Keratinocyte (primary cell): ENCODE data around the gene BMPR1B. TPM values are rescaled to one million over a fixed set of nuclear protein-coding genes. Genes with fewer than 3 reads are reported as not detected.
A peak's percentile ranks its signal among the peaks of the same experiment; 100 is the strongest.

Source experiments
- DNase-seq: peaks from one replicate; pipeline ENCODE4 v3.0.0-alpha.2; 2011; ENCODE audit warnings: low read depth, missing footprints, low spot score
- FAIRE-seq: peaks from 2 replicates; lab custom pipeline; 2011; peaks lifted over from hg19 to GRCh38; lab: Jason Lieb, UNC
- H2AFZ ChIP-seq: 2 replicates; pipeline ENCODE4 v1.6.0; 2012; ENCODE audit warnings: low read length, control low read depth, inconsistent platforms; ENCODE audit not compliant: control insufficient read depth
- H3K27ac ChIP-seq: 2 replicates; pipeline ENCODE4 v1.5.1; 2011; ENCODE audit warnings: low read length; ENCODE audit not compliant: control insufficient read depth, insufficient read depth
- H3K27me3 ChIP-seq: 3 replicates; pipeline ENCODE4 v1.6.0; 2011; ENCODE audit warnings: low read length; ENCODE audit not compliant: control insufficient read depth, insufficient read depth; ENCODE audit errors: extremely low read depth
- H3K36me3 ChIP-seq, 2 experiments: 2 replicates in 1 of 2; 3 replicates in 1 of 2; pipeline ENCODE4 v1.5.1; 2011; ENCODE audit warnings: low read length in 2 of 2, mild to moderate bottlenecking in 1 of 2; ENCODE audit not compliant: control insufficient read depth in 2 of 2, insufficient read depth in 2 of 2; ENCODE audit errors: extremely low read depth in 1 of 2
- H3K4me1 ChIP-seq: 3 replicates; pipeline ENCODE4 v1.5.1; 2011; ENCODE audit warnings: low read length; ENCODE audit not compliant: control insufficient read depth, insufficient read depth; ENCODE audit errors: extremely low read depth
- H3K4me2 ChIP-seq: 3 replicates; pipeline ENCODE4 v1.6.0; 2011; ENCODE audit warnings: low read depth, low read length; ENCODE audit not compliant: control insufficient read depth, insufficient read depth; ENCODE audit errors: extremely low read depth
- H3K4me3 ChIP-seq, 3 experiments: fragments of 200-600 bp in 1 of 3; sonication (generic) in 1 of 3; 2 replicates in 2 of 3; 3 replicates in 1 of 3; pipeline ENCODE4 v1.5.1; 2011 to 2016; ENCODE audit warnings: low read length in 3 of 3, mild to moderate bottlenecking in 3 of 3, control low read depth in 2 of 3, inconsistent platforms in 1 of 3, low read depth in 1 of 3, mixed read lengths in 1 of 3, mixed run types in 1 of 3, moderate library complexity in 1 of 3; ENCODE audit not compliant: control insufficient read depth in 2 of 3, insufficient read depth in 2 of 3; ENCODE audit errors: extremely low read depth in 1 of 3
- H3K79me2 ChIP-seq: 2 replicates; pipeline ENCODE4 v1.6.0; 2012; ENCODE audit warnings: low read length; ENCODE audit not compliant: control insufficient read depth, insufficient read depth
- H3K9ac ChIP-seq: 3 replicates; pipeline ENCODE4 v1.6.0; 2011; ENCODE audit warnings: low read length; ENCODE audit not compliant: control insufficient read depth, insufficient read depth; ENCODE audit errors: extremely low read depth
- H3K9me1 ChIP-seq: 3 replicates; pipeline ENCODE4 v1.6.0; 2011; ENCODE audit warnings: low read length; ENCODE audit not compliant: control insufficient read depth, insufficient read depth; ENCODE audit errors: extremely low read depth
- H3K9me3 ChIP-seq: 2 replicates; pipeline ENCODE4 v1.5.1; 2012; ENCODE audit warnings: low read depth, low read length; ENCODE audit not compliant: control insufficient read depth
- H4K20me1 ChIP-seq: 3 replicates; pipeline ENCODE4 v1.6.0; 2011; ENCODE audit warnings: low read length; ENCODE audit not compliant: control insufficient read depth, insufficient read depth; ENCODE audit errors: extremely low read depth
- CTCF ChIP-seq, 3 experiments: IDR thresholded peaks in 1 of 3; conservative IDR thresholded peaks in 1 of 3; optimal IDR thresholded peaks in 1 of 3; 2 replicates in 2 of 3; 3 replicates in 1 of 3; pipeline versions ENCODE3 to v1.5.1; 2011; ENCODE audit warnings: low read length in 3 of 3, mild to moderate bottlenecking in 3 of 3, moderate library complexity in 2 of 3, control low read depth in 1 of 3, inconsistent platforms in 1 of 3; ENCODE audit not compliant: insufficient read depth in 2 of 3; ENCODE audit errors: extremely low read depth in 1 of 3
- EZH2 ChIP-seq: IDR thresholded peaks from one replicate; pipeline ENCODE4 v1.6.1; 2012; ENCODE audit warnings: inconsistent platforms, mild to moderate bottlenecking, low read length, moderate library complexity
- dilution Hi-C: fragments of 300-500 bp; cut with MboI; formaldehyde crosslinking; loops from one replicate; pipeline ENCODE4 v1.7.0; 2020; ENCODE audit warnings: low sequenced_read_pairs; ENCODE audit not compliant: extremely low pct_ligation_motif_present
- polyA plus RNA-seq, 5 experiments: library from polyadenylated mRNA; depleted of rRNA in 3 of 5; stranded (reverse) in 3 of 5; stranded (forward) in 1 of 5; unstranded in 1 of 5; fragments of >200 nt; gene quantifications; 1 replicate in 1 of 5; 2 replicates in 3 of 5; 3 replicates in 1 of 5; pipeline versions ENCODE4 v1.2.1 to v1.2.3, GENCODE V29; 2011 to 2012; ENCODE audit warnings: missing spikeins in 2 of 5, low read depth in 1 of 5, low replicate concordance in 1 of 5

The BMPR1B gene
- polyA plus RNA-seq, 1 donor (not counting 4 experiments of a cell fraction or from before 2014, with no cell fraction given), result 0.89 TPM

DNA sequence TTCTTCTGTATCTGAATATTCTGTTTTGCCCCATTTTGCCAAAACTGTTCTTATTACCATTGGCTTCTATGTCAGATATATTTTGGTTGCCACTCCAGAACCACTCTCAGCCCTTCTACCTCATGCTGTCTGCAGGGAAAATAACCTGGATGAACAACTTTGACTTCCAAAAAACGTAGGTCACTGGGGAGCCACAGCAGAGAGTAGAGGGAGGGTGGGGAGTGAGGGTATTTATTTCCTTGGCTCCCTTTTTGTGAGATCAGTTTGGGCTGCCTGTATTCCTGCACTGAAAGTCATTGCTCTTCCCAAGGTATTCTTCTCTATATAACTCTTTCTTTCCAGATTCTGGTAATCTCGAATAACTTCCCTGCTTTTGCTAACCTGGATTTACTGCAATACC lies 6.3 kb downstream of the BMPR1B start:
- FAIRE-seq, result no peak
- no peaks in the 10 kb centered on the region for H3K9me3 ChIP-seq
- no peaks in the 10 kb centered on the region for H3K79me2 ChIP-seq
- no peak overlapping the region for H2AFZ ChIP-seq
- H3K9ac ChIP-seq, result no peak overlapping the region
- no peaks in the 10 kb centered on the region for H4K20me1 ChIP-seq
- DNase-seq, result no peak
- no peaks in the 10 kb centered on the region for H3K9me1 ChIP-seq
- no peaks in the 10 kb centered on the region for H3K36me3 ChIP-seq
- no peak overlapping the region for H3K4me3 ChIP-seq
- dilution Hi-C loops, result loop anchor here (25.0 kb wide), 1 partner anchor 348 kb away; no protein-coding TSS in a partner anchor
- peaks cover 26% of the 10 kb centered on the region for H3K4me1 ChIP-seq
- TF ChIP-seq EZH2 (no peak), CTCF (optimal IDR thresholded peaks at IDR 0.05 in 1 of 3, IDR thresholded peaks at IDR 0.05 in 1 of 3, conservative IDR thresholded peaks at IDR 0.05 in 1 of 3; ENCODE audit: extremely low read depth in 1 of 3, insufficient read depth in 2 of 3, low read length in 3 of 3) (no peak)
- H3K27me3 ChIP-seq, result no peaks in the 10 kb centered on the region
- H3K4me2 ChIP-seq, result peak overlapping the region; percentile 17
- H3K27ac ChIP-seq, result no peak overlapping the region

DNA sequence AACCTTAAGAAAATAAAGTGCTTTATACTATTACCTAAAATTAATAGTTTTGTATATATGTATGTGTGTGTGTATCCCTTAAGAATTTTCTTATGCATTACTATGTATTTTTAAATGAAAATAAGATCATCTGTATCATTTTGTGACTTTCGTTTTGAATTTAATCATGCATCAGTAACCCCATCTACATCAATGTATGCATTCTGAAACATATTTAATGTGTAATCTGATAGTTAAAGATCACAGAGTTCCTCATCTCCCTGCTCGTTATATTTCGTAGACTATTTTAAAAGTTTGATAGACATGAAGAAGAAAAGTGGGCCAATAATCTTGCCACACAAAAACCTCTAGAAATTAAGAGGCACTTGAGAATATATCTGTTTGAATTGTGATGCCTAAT lies 7.4 kb downstream of the BMPR1B start:
- H3K4me1 ChIP-seq, result peaks cover 26% of the 10 kb centered on the region
- H3K4me3 ChIP-seq, result no peak overlapping the region
- DNase-seq (no peak), FAIRE-seq (no peak)
- dilution Hi-C loops, result loop anchor here (25.0 kb wide), 1 partner anchor 347 kb away; no protein-coding TSS in a partner anchor
- TF ChIP-seq CTCF (optimal IDR thresholded peaks at IDR 0.05 in 1 of 3, IDR thresholded peaks at IDR 0.05 in 1 of 3, conservative IDR thresholded peaks at IDR 0.05 in 1 of 3; ENCODE audit: extremely low read depth in 1 of 3, insufficient read depth in 2 of 3, low read length in 3 of 3) (no peak), EZH2 (no peak)
- no peak overlapping the region for H3K9ac ChIP-seq
- no peaks in the 10 kb centered on the region for H4K20me1 ChIP-seq
- H3K9me3 ChIP-seq, result no peaks in the 10 kb centered on the region
- no peak overlapping the region for H3K27ac ChIP-seq
- H2AFZ ChIP-seq, result no peak overlapping the region
- H3K79me2 ChIP-seq, result no peaks in the 10 kb centered on the region
- H3K36me3 ChIP-seq, result no peaks in the 10 kb centered on the region
- H3K27me3 ChIP-seq, result no peaks in the 10 kb centered on the region
- H3K9me1 ChIP-seq, result no peaks in the 10 kb centered on the region
- no peak overlapping the region for H3K4me2 ChIP-seq
